GM19468 (cell line): Measurements from ENCODE around the gene NKAIN2.
"Not testable (repeated sequence)": the region's sequence is repeated elsewhere in the genome, so short reads cannot be mapped to it uniquely, and the experiment has no call there.

ENCODE experiments used
- ATAC-seq: cut with Tn5 transposase; IDR thresholded peaks from one replicate; pipeline ENCODE4 v1.9.1; 2021; ENCODE audit warnings: mild to moderate bottlenecking, moderate library complexity, moderate number of reproducible peaks; ENCODE audit not compliant: unreplicated experiment; ENCODE audit errors: extremely low read depth

The NKAIN2 gene

GRCh38 chr6:124712532-124712931 lies 908.9 kb downstream of the NKAIN2 start:
- not testable (repeated sequence) for ATAC-seq

GRCh38 chr6:124714728-124715127 lies 911.1 kb downstream of the NKAIN2 start:
- ATAC-seq = no peak

- no peak for ATAC-seq
Measured at GRCh38 chr6:124719913-124720312, 916.2 kb downstream of the NKAIN2 start.

- no peak for ATAC-seq
Measured at GRCh38 chr6:124721331-124721730, 917.7 kb downstream of the NKAIN2 start.

- no peak for ATAC-seq
Measured at GRCh38 chr6:124722141-124722878, 918.6 kb downstream of the NKAIN2 start.

- ATAC-seq = no peak
Measured at GRCh38 chr6:124723671-124724070, 920.0 kb downstream of the NKAIN2 start.

GRCh38 chr6:124737804-124738203 lies 934.1 kb downstream of the NKAIN2 start:
- not testable (repeated sequence) for ATAC-seq

- no peak for ATAC-seq
Measured at GRCh38 chr6:124738482-124738881, 934.8 kb downstream of the NKAIN2 start.

GRCh38 chr6:124741341-124741740 lies 937.7 kb downstream of the NKAIN2 start:
- ATAC-seq = no peak

GRCh38 chr6:124742971-124743370 lies 939.3 kb downstream of the NKAIN2 start:
- ATAC-seq = no peak

GRCh38 chr6:124743420-124743819 lies 939.8 kb downstream of the NKAIN2 start:
- no peak for ATAC-seq

GRCh38 chr6:124747349-124747748 lies 943.7 kb downstream of the NKAIN2 start:
- ATAC-seq = no peak

- ATAC-seq = no peak
Measured at GRCh38 chr6:124748778-124749177, 945.1 kb downstream of the NKAIN2 start.

- no peak for ATAC-seq
Measured at GRCh38 chr6:124753001-124753400, 949.3 kb downstream of the NKAIN2 start.

GRCh38 chr6:124753562-124754105 lies 950.0 kb downstream of the NKAIN2 start:
- ATAC-seq = no peak

- ATAC-seq = no peak
Measured at GRCh38 chr6:124755321-124755720, 951.7 kb downstream of the NKAIN2 start.

GRCh38 chr6:124757560-124757959 lies 953.9 kb downstream of the NKAIN2 start:
- no peak for ATAC-seq

GRCh38 chr6:124758663-124759062 lies 955.0 kb downstream of the NKAIN2 start:
- ATAC-seq = no peak

- no peak for ATAC-seq
Measured at GRCh38 chr6:124765280-124765679, 961.6 kb downstream of the NKAIN2 start.

GRCh38 chr6:124768224-124768623 lies 964.6 kb downstream of the NKAIN2 start:
- ATAC-seq = no peak

GRCh38 chr6:124769811-124770544 lies 966.3 kb downstream of the NKAIN2 start:
- ATAC-seq = no peak
